ENCODE results near the gene NOCT. TPM values are rescaled to one million over a fixed set of nuclear protein-coding genes. Genes with fewer than 3 reads are reported as not detected.
"Not testable (repeated sequence)": the region's sequence is repeated elsewhere in the genome, so short reads cannot be mapped to it uniquely, and the experiment has no call there.

The NOCT gene
- total RNA-seq, 1 donor from 2014 or later, result 14.1 TPM

DNA sequence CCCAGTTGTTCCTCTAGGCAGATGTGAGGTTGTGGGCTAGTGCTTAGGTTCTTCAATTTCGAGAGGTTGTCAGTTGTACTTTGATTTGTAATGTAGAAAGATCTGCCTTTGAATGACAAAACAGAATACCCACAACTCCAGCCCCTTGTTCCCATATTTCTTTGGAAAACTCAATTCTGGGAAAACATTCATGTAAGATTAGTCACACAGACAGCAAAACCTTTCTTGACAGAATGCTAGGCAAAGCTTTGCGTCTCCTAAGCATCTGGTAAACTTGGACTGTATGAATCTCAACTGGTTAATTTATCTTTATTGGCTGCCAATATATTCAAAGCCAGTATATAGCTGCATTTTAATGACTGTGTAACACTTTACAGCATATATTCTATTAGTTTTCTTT is 34.9 kb downstream of the NOCT start:
- H3K4me3 Mint-ChIP-seq, result no peak overlapping the region
- TF ChIP-seq, protein P1, sequence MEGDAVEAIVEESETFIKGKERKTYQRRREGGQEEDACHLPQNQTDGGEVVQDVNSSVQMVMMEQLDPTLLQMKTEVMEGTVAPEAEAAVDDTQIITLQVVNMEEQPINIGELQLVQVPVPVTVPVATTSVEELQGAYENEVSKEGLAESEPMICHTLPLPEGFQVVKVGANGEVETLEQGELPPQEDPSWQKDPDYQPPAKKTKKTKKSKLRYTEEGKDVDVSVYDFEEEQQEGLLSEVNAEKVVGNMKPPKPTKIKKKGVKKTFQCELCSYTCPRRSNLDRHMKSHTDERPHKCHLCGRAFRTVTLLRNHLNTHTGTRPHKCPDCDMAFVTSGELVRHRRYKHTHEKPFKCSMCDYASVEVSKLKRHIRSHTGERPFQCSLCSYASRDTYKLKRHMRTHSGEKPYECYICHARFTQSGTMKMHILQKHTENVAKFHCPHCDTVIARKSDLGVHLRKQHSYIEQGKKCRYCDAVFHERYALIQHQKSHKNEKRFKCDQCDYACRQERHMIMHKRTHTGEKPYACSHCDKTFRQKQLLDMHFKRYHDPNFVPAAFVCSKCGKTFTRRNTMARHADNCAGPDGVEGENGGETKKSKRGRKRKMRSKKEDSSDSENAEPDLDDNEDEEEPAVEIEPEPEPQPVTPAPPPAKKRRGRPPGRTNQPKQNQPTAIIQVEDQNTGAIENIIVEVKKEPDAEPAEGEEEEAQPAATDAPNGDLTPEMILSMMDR (conservative IDR thresholded peaks at IDR 0.05), result no peak
- no peak for DNase-seq (ENCODE audit: low read depth, low spot score)
- peaks cover 4% of the 10 kb centered on the region for H3K4me1 Mint-ChIP-seq
- no peaks in the 10 kb centered on the region for H3K27me3 Mint-ChIP-seq (ENCODE audit: low read depth)
- H3K27ac Mint-ChIP-seq (ENCODE audit: unreplicated experiment), result no peak overlapping the region
- H3K36me3 Mint-ChIP-seq (ENCODE audit: low read depth), result peaks cover 14% of the 10 kb centered on the region
- no peaks in the 10 kb centered on the region for H3K9me3 Mint-ChIP-seq

DNA sequence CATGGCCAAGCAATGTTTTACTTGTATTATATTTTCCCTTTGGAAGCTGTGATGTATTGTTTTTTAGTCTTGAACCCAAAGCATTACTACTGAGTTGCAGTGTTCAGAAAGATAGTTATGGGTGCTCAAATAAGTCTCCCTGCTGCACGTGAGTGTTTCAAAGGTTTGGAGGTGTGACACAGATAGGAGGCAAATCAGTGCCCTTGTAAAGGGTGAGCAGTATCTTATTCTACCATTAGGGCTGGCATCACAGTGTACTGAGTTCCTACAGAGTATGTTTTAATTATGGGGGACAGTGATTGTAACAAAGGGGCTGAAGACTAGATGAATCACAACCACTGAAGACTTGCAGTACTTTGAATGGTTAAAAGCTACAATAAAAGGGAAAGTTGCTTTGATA is 38.3 kb downstream of the NOCT start:
- no peak overlapping the region for H3K4me3 Mint-ChIP-seq
- H3K36me3 Mint-ChIP-seq (ENCODE audit: low read depth), result peaks cover 13% of the 10 kb centered on the region
- TF ChIP-seq, protein P1 (conservative IDR thresholded peaks at IDR 0.05), result no peak
- H3K27ac Mint-ChIP-seq (ENCODE audit: unreplicated experiment), result peak overlapping the region; percentile 79
- H3K27me3 Mint-ChIP-seq (ENCODE audit: low read depth), result no peaks in the 10 kb centered on the region
- H3K4me1 Mint-ChIP-seq, result peaks cover 4% of the 10 kb centered on the region
- no peak for DNase-seq (ENCODE audit: low read depth, low spot score)
- no peaks in the 10 kb centered on the region for H3K9me3 Mint-ChIP-seq

DNA sequence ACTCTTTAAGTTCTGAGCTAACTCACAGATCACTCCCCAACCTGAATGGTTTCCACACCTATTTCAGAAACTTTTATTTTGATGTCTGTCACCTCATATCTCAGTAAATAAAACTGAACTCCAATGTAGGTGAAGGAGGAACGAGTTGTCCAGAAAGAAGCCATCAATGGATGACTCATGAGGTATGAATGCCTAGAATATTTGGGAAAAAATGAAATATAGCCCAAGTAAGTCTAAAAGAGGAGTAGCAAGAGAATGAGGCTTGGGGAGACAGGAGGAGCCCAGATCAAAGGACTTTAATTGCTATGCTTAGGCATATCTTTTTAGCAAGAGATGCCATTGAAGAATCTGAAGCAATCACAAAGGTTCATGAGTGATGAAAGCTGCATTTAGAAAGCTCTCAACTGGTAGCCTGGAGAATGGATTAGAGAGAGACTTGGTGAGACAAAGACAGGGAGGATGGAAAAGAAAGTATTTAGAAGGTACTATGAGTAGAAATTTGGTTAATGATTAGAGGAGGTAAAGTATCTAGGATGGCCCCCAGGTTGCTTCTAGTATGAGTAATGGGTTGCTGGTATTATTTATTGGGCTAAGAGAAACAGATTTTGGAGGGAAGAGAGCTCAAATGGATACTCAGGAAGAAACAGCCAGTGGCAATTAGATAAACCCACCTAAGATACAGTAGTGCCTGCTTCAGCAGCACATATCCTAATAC is 39.4 kb downstream of the NOCT start:
- H3K27me3 Mint-ChIP-seq (ENCODE audit: low read depth), result no peaks in the 10 kb centered on the region
- H3K36me3 Mint-ChIP-seq (ENCODE audit: low read depth), result peaks cover 11% of the 10 kb centered on the region
- no peak overlapping the region for H3K27ac Mint-ChIP-seq (ENCODE audit: unreplicated experiment)
- H3K4me1 Mint-ChIP-seq, result peaks cover under 1% of the 10 kb centered on the region
- TF ChIP-seq, protein P1 (conservative IDR thresholded peaks at IDR 0.05), result no peak
- no peaks in the 10 kb centered on the region for H3K9me3 Mint-ChIP-seq
- no peak overlapping the region for H3K4me3 Mint-ChIP-seq
- DNase-seq (ENCODE audit: low read depth, low spot score), result no peak

DNA sequence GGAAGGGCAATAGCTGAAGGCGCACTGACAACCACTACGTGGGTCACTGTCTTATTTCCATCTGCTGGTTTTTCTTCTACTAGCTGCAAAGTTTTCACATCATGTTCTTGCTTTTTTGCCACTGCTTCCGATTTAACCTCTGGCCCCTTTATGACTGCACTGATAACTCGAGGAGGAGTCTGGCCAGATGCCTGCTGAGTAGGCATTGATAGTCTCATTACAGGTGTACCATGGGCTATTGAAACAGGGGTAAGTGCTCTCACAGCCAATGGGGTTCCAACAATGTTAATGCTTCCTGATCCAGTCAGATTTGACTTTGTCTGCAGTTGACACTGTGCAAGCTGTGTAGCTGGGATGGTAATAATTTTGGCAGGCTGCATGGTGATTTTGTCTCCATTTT is 43.4 kb downstream of the NOCT start:
- not testable (repeated sequence) for H3K4me1 Mint-ChIP-seq; H3K27ac Mint-ChIP-seq (ENCODE audit: unreplicated experiment); H3K9me3 Mint-ChIP-seq; DNase-seq (ENCODE audit: low read depth, low spot score); H3K27me3 Mint-ChIP-seq (ENCODE audit: low read depth); H3K4me3 Mint-ChIP-seq
- peaks cover 17% of the 10 kb centered on the region for H3K36me3 Mint-ChIP-seq (ENCODE audit: low read depth)

DNA sequence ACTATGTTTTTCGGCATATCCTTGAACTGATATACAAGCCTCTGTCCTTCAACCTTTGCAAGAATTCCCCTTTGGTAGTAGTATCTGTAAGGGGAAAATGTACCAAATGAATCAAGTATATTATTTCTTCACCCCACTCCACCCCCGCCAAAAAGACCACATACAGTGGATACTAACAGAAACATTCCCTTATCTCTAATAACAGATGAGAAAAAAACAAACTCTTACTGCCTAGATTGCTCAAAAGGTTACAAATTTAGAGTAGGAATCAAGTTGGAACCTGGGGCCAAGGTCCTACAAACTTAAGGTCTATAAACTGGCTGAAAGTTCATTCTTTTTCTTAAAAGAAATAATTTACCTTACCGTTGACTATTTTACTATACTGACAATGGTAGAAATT is 45.0 kb downstream of the NOCT start:
- H3K36me3 Mint-ChIP-seq (ENCODE audit: low read depth), result peaks cover 14% of the 10 kb centered on the region
- H3K27ac Mint-ChIP-seq (ENCODE audit: unreplicated experiment), result no peak overlapping the region
- no peaks in the 10 kb centered on the region for H3K9me3 Mint-ChIP-seq
- H3K4me3 Mint-ChIP-seq, result no peak overlapping the region
- H3K27me3 Mint-ChIP-seq (ENCODE audit: low read depth), result no peaks in the 10 kb centered on the region
- no peaks in the 10 kb centered on the region for H3K4me1 Mint-ChIP-seq
- TF ChIP-seq, protein P1 (conservative IDR thresholded peaks at IDR 0.05), result no peak
- no peak for DNase-seq (ENCODE audit: low read depth, low spot score)

DNA sequence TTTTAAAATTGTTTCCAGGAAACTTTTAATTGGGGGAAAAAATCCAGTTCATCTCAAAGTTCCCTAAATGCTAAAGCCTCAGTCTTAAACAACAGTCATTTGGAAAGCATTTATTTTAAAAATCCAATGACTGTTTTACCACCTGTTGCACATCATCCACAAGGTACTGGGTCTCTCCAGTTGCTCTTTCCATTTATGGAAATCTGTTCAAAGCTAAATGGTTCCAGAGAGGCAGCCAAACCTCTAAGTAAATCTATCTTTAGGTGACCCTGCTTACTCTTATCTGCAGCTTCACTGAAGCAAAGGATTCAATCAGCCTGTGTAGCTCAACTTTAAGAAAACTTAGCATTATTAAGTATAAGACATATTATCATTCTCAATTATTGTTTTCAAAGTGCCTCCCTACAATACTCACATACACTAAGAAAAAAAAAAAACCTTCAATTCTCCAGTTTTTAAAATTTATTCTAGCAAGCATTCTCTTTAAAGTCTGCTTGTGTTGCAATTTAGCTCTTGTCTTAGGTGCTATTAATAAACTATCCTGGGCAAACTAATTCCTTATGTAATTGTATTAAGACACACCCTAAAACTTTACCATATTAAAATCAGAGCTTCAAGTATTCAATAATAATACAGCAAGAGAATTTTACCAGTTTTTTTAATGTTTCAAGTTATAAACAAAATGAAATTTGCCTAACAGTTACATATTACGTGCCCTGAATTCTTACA is 60.6 kb downstream of the NOCT start:
- Mint-ChIP-seq H3K27ac (ENCODE audit: unreplicated experiment) (no peak overlapping the region), H3K27me3 (ENCODE audit: low read depth) (no peaks in the 10 kb centered on the region), H3K4me3 (no peak overlapping the region), H3K9me3 (no peaks in the 10 kb centered on the region), H3K4me1 (no peaks in the 10 kb centered on the region), H3K36me3 (ENCODE audit: low read depth) (peaks cover 3% of the 10 kb centered on the region)
- TF ChIP-seq, protein P1 (conservative IDR thresholded peaks at IDR 0.05), result no peak
- DNase-seq (ENCODE audit: low read depth, low spot score), result no peak

All from neural crest cell (in vitro differentiated cells).